Measurements from ENCODE around the gene SARNP. TPM values are rescaled to one million over a fixed set of nuclear protein-coding genes. Genes with fewer than 3 reads are reported as not detected.

SARNP gene
- total RNA-seq, 1 donor from 2014 or later = 67.9 TPM

GRCh38 chr12:55711786-55712553 lies 105.6 kb downstream of the SARNP start:
- Mint-ChIP-seq H3K4me1 (peaks cover 29% of the 10 kb centered on the region), H3K36me3 (no peaks in the 10 kb centered on the region), H3K9me3 (no peaks in the 10 kb centered on the region), H3K27ac (no peak overlapping the region), H3K4me3 (no peak overlapping the region), H3K27me3 (ENCODE audit: low read depth) (peaks cover 62% of the 10 kb centered on the region)
- DNase-seq (ENCODE audit: low spot score in 2 of 2, unreplicated experiment in 2 of 2) = no peak
- TF ChIP-seq CTCF (IDR thresholded peaks at IDR 0.05; ENCODE audit: unreplicated experiment) = no peak

- no peaks in the 10 kb centered on the region for H3K9me3 Mint-ChIP-seq
- peaks cover 84% of the 10 kb centered on the region for H3K27me3 Mint-ChIP-seq (ENCODE audit: low read depth)
- H3K27ac Mint-ChIP-seq = no peak overlapping the region
- H3K4me3 Mint-ChIP-seq = peak overlapping the region; percentile 74
- H3K4me1 Mint-ChIP-seq = peaks cover 17% of the 10 kb centered on the region
- TF ChIP-seq CTCF (IDR thresholded peaks at IDR 0.05; ENCODE audit: unreplicated experiment) = no peak
- H3K36me3 Mint-ChIP-seq = no peaks in the 10 kb centered on the region
- DNase-seq (ENCODE audit: low spot score in 2 of 2, unreplicated experiment in 2 of 2) = no peak
Observed at GRCh38 chr12:55708695-55709233, 108.8 kb downstream of the SARNP start.

GRCh38 chr12:55707841-55708694 lies 109.5 kb downstream of the SARNP start, which contains the start of gene ITGA7:
ITGA7 (minus strand) TSS chr12:55707904; CDS start chr12:55707682, 222 bp downstream.
- no peak within 1 kb of the TSS for H3K27ac Mint-ChIP-seq
- DNase-seq (ENCODE audit: low spot score in 2 of 2, unreplicated experiment in 2 of 2) = peak; percentile 75 to 87
- H3K4me3 Mint-ChIP-seq = peak within 1 kb of the TSS; percentile 74
- no peak for TF ChIP-seq CTCF (IDR thresholded peaks at IDR 0.05; ENCODE audit: unreplicated experiment)
- no peaks in the 10 kb centered on the region for H3K36me3 Mint-ChIP-seq
- H3K9me3 Mint-ChIP-seq = no peaks in the 10 kb centered on the region
- peaks cover 17% of the 10 kb centered on the region for H3K4me1 Mint-ChIP-seq
- peaks cover 83% of the 10 kb centered on the region for H3K27me3 Mint-ChIP-seq (ENCODE audit: low read depth)

Other genes with a start within 250 kb of the SARNP start
- gene OR2AP1, start 245.3 kb downstream of the SARNP start, total RNA-seq = 0.13 to 0.29 TPM (median 0.22 TPM) in 3 replicates
- gene OR10P1, start 180.8 kb downstream of the SARNP start, total RNA-seq = not detected in 3 replicates
- 32.5 to 34.0 TPM (median 33.2 TPM) in 3 replicates for gene ITGA7, start 109.8 kb downstream of the SARNP start, total RNA-seq
- gene BLOC1S1, start 101.7 kb downstream of the SARNP start, total RNA-seq = 58.0 to 63.4 TPM (median 61.6 TPM) in 3 replicates
- gene RDH5, start 97.3 kb downstream of the SARNP start, total RNA-seq = 9.7 to 11.2 TPM (median 11.2 TPM) in 3 replicates
- gene CD63, start 88.7 kb downstream of the SARNP start, total RNA-seq = 429 to 438 TPM (median 438 TPM) in 3 replicates
- 17.0 to 18.7 TPM (median 18.1 TPM) in 3 replicates for gene GDF11, start 74.6 kb downstream of the SARNP start, total RNA-seq
- 24.8 to 28.3 TPM (median 26.3 TPM) in 3 replicates for gene ORMDL2, start 317 bp upstream of the SARNP start, total RNA-seq
- gene DNAJC14, start 11.9 kb upstream of the SARNP start, total RNA-seq = 37.8 to 38.5 TPM (median 38.3 TPM) in 3 replicates
- 3.1 to 3.3 TPM (median 3.3 TPM) in 3 replicates for gene MMP19, start 25.2 kb upstream of the SARNP start, total RNA-seq
- gene PYM1, start 110.2 kb upstream of the SARNP start, total RNA-seq = 21.1 to 23.8 TPM (median 22.9 TPM) in 3 replicates
- gene DGKA, start 113.4 kb upstream of the SARNP start, total RNA-seq = 29.7 to 42.2 TPM (median 33.5 TPM) in 3 replicates
- gene PMEL, start 148.3 kb upstream of the SARNP start, total RNA-seq = 3.6 to 5.3 TPM (median 5.1 TPM) in 3 replicates
- 52.0 to 54.0 TPM (median 52.4 TPM) in 3 replicates for gene CDK2, start 149.1 kb upstream of the SARNP start, total RNA-seq
- 99.3 to 104 TPM (median 101 TPM) in 3 replicates for gene RAB5B, start 156.4 kb upstream of the SARNP start, total RNA-seq
- 37.1 to 38.9 TPM (median 38.1 TPM) in 3 replicates for gene SUOX, start 179.6 kb upstream of the SARNP start, total RNA-seq
- gene IKZF4, start 203.3 kb upstream of the SARNP start, total RNA-seq = 16.2 to 22.5 TPM (median 18.6 TPM) in 3 replicates
- 20.6 to 25.7 TPM (median 25.2 TPM) in 3 replicates for gene RPS26, start 224.2 kb upstream of the SARNP start, total RNA-seq